Panc1 (cell line): ENCODE measurements around the gene SUPT3H. TPM values are rescaled to one million over a fixed set of nuclear protein-coding genes. Genes with fewer than 3 reads are reported as not detected.
A peak's percentile ranks its signal among the peaks of the same experiment; 100 is the strongest.

Experiments used
- ATAC-seq: fragments of 200-7000 bp; cut with Tn5 transposase; 2 replicates; pipeline ENCODE4 v1.9.1; 2020; ENCODE audit warnings: mild to moderate bottlenecking, moderate library complexity
- BruUV-seq: library from RNA; stranded (reverse); fragments of 400-500 nt; replicated peaks from 2 replicates; lab custom pipeline; 2021; lab: Mats Ljungman, UMichigan
- CTCF ChIA-PET: fragments of 300-600 bp; sonication (Branson Sonifier 250); formaldehyde crosslinking; loops from one replicate; lab custom pipeline; 2022; ENCODE audit warnings: antibody characterized with exemption; lab: Charles Lee
- POLR2A ChIA-PET: fragments of 300-600 bp; sonication (Branson Sonifier 250); formaldehyde crosslinking; loops from one replicate; lab custom pipeline; 2022; ENCODE audit warnings: antibody characterized with exemption; lab: Charles Lee
- DNase-seq: peaks from one replicate; pipeline ENCODE4 v3.0.0-alpha.2; 2010; ENCODE audit warnings: low read depth, low spot score
- H3K27ac ChIP-seq: 2 replicates; pipeline ENCODE4 v1.5.1; 2011; ENCODE audit warnings: mild to moderate bottlenecking, low read length, inconsistent platforms
- H3K27me3 ChIP-seq: fragments of 200-500 bp; sonication (Bioruptor generic); 2 replicates; pipeline ENCODE4 v1.6.0; 2014; ENCODE audit warnings: low read length, inconsistent platforms; ENCODE audit not compliant: control insufficient read depth, insufficient read depth
- H3K36me3 ChIP-seq: fragments of 200-500 bp; sonication (Bioruptor generic); 2 replicates; pipeline ENCODE4 v1.5.1; 2014; ENCODE audit warnings: inconsistent platforms, mild to moderate bottlenecking, low read length, moderate library complexity; ENCODE audit not compliant: control insufficient read depth, insufficient read depth
- H3K4me1 ChIP-seq: 2 replicates; pipeline ENCODE4 v1.5.1; 2011; ENCODE audit warnings: inconsistent platforms, mild to moderate bottlenecking, low read length, moderate library complexity; ENCODE audit not compliant: control insufficient read depth, insufficient read depth
- H3K4me3 ChIP-seq, 2 experiments: 2 replicates each; pipeline ENCODE4 v1.5.1; 2011 to 2012; ENCODE audit warnings: low read depth in 2 of 2, low read length in 2 of 2, mild to moderate bottlenecking in 2 of 2, inconsistent platforms in 1 of 2, moderate library complexity in 1 of 2
- H3K9me3 ChIP-seq: fragments of 200-500 bp; sonication (Bioruptor generic); 2 replicates; pipeline ENCODE4 v1.5.1; 2014; ENCODE audit warnings: low read depth, mild to moderate bottlenecking, inconsistent platforms, low read length, moderate library complexity; ENCODE audit not compliant: control insufficient read depth, insufficient read depth
- CTCF ChIP-seq: fragments of 450-650 bp; IDR thresholded peaks from 2 replicates; pipeline ENCODE4 v1.5.1; 2017; ENCODE audit warnings: mild to moderate bottlenecking
- POLR2AphosphoS5 ChIP-seq: IDR thresholded peaks from 2 replicates; pipeline ENCODE4 v1.6.1; 2012; ENCODE audit warnings: mild to moderate bottlenecking, low read depth, low read length, moderate library complexity
- REST ChIP-seq, 2 experiments: IDR thresholded peaks; 2 replicates each; pipeline ENCODE4 v1.6.1; 2011 to 2012; ENCODE audit warnings: low read depth in 2 of 2, control low read depth in 1 of 2, low read length in 1 of 2, mild to moderate bottlenecking in 1 of 2, moderate library complexity in 1 of 2; ENCODE audit not compliant: insufficient read depth in 1 of 2
- SIN3A ChIP-seq: IDR thresholded peaks from 2 replicates; pipeline ENCODE4 v1.6.1; 2012; ENCODE audit warnings: low read depth, mild to moderate bottlenecking, low read length, moderate library complexity, borderline replicate concordance; ENCODE audit not compliant: insufficient read depth
- TCF7L2 ChIP-seq: IDR thresholded peaks from 2 replicates; pipeline ENCODE4 v1.6.1; 2011; ENCODE audit warnings: mild to moderate bottlenecking, low read depth, low read length, inconsistent platforms
- in situ Hi-C: cut with HindIII; loops from 2 replicates; pipeline ENCODE4 v1.10.0; 2016; ENCODE audit warnings: low sequenced_read_pairs, low pct_unique_long_range_greater_than_20kb
- intact Hi-C: fragments of 100-400 bp; cut with micrococcal nuclease; formaldehyde crosslinking; loops from one replicate; pipeline ENCODE4 v1.10.0; 2022; ENCODE audit not compliant: unreplicated experiment
- total RNA-seq: library from RNA; stranded (reverse); gene quantifications from one replicate; pipeline ENCODE4 v1.2.1, GENCODE V29; 2021; ENCODE audit not compliant: unreplicated experiment

Gene SUPT3H
- total RNA-seq, 1 experiment from 2014 or later, result 11.0 TPM

- TF ChIP-seq POLR2AphosphoS5 (no peak), SIN3A (no peak), CTCF (peak; percentile 79)
- intact Hi-C loops (loop anchor here (5.0 to 10.0 kb wide), 3 partner anchors 505 to 787 kb away; no protein-coding TSS in a partner anchor), in situ Hi-C loops (no loop called here)
- Histone ChIP-seq H3K27me3 (no peaks in the 10 kb centered on the region), H3K4me1 (peaks cover 17% of the 10 kb centered on the region), H3K36me3 (no peaks in the 10 kb centered on the region), H3K4me3 (peak overlapping the region; percentile 54 to 86), H3K9me3 (no peaks in the 10 kb centered on the region), H3K27ac (no peak overlapping the region)
- no TSS peak for BruUV-seq
- POLR2A ChIA-PET, result no interaction called here
- CTCF ChIA-PET, result interaction anchor here (0.7 to 1.0 kb wide), 3 partner anchors 40 to 789 kb away, joined by 3 to 4 read pairs (median 3); no protein-coding TSS in a partner anchor
- peak; percentile 51 for ATAC-seq
- DNase-seq, result no peak
Observed at GRCh38 chr6:45419571-45420082, 41.9 kb upstream of the SUPT3H start.

GRCh38 chr6:45417436-45417835 is 39.7 kb upstream of the SUPT3H start:
- TF ChIP-seq CTCF (no peak), TCF7L2 (no peak), SIN3A (no peak), REST (IDR thresholded peaks at IDR 0.05; ENCODE audit: insufficient read depth in 1 of 2, low read depth in 2 of 2, low read length in 1 of 2) (no peak), POLR2AphosphoS5 (no peak)
- H3K27ac ChIP-seq, result no peak overlapping the region
- ATAC-seq, result no peak
- in situ Hi-C loops (no loop called here), intact Hi-C loops (loop anchor here (5.0 kb wide), 1 partner anchor 785 kb away; no protein-coding TSS in a partner anchor)
- H3K36me3 ChIP-seq, result no peaks in the 10 kb centered on the region
- DNase-seq, result no peak
- H3K27me3 ChIP-seq, result no peaks in the 10 kb centered on the region
- H3K4me1 ChIP-seq, result peaks cover 15% of the 10 kb centered on the region
- H3K4me3 ChIP-seq, result no peak overlapping the region
- H3K9me3 ChIP-seq, result no peaks in the 10 kb centered on the region
- ChIA-PET POLR2A (no interaction called here), CTCF (no interaction called here)
- no TSS peak for BruUV-seq
